Central memory CD8-positive, alpha-beta T cell (primary cell): ENCODE measurements around the gene CHRND.

Experiments used
- ATAC-seq: fragments of 150-1000 bp; cut with Tn5 transposase; replicated peaks from 2 replicates; pipeline ENCODE4 v1.10.0; 2022; ENCODE audit warnings: mild to moderate bottlenecking, moderate FRiP score, moderate number of reproducible peaks; ENCODE audit not compliant: poor library complexity, severe bottlenecking; ENCODE audit errors: extremely low read depth
- DNase-seq, 2 donors: peaks; one replicate each; pipeline ENCODE4 v3.0.0; 2021; ENCODE audit warnings: low spot score in 2 of 2
- H3K27ac Mint-ChIP-seq: one replicate; pipeline ENCODE4 v1.8.0; 2022; ENCODE audit warnings: low read depth, mild to moderate bottlenecking, moderate library complexity, mixed read lengths
- H3K27me3 Mint-ChIP-seq: one replicate; pipeline ENCODE4 v1.8.0; 2022; ENCODE audit warnings: mixed read lengths
- H3K36me3 Mint-ChIP-seq: one replicate; pipeline ENCODE4 v1.8.0; 2022; ENCODE audit warnings: mild to moderate bottlenecking, moderate library complexity, mixed read lengths; ENCODE audit not compliant: insufficient read depth
- H3K4me1 Mint-ChIP-seq: one replicate; pipeline ENCODE4 v1.8.0; 2022; ENCODE audit warnings: mixed read lengths
- H3K4me3 Mint-ChIP-seq: one replicate; pipeline ENCODE4 v1.8.0; 2022; ENCODE audit warnings: mild to moderate bottlenecking, moderate library complexity, mixed read lengths
- H3K9me3 Mint-ChIP-seq: one replicate; pipeline ENCODE4 v1.8.0; 2022; ENCODE audit warnings: mixed read lengths

CHRND gene

DNA sequence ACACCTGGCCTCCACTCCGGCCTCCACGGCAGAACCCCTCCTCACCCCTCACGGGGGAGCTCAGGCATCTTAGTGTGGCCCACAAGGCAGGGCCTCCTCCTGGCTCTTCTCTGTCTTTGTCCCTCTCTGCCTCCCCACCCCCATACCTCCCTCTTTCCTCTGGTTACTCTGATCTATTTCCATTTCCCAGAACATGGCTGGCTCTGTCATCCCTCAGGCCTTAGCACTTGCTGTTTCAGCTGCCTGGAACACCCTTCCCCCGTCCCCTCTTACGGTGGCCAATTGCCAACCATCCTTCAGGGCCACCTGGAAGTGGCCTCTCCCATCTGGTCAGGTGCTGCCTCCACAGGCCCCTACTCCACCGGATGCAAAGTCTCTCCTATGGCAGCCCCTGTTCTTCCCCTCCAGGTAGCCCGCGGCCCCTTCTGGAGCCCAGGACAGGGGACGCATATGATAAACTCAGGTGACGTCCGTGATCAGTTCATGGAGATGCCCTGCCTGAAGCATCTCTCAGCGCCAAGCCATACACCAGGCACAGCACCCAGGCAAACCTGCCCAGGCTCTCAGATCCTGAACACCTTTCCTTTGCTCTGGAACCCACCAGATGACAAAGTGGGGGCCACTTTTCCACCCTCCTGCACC lies 34.7 kb upstream of the CHRND start:
- peaks cover 4% of the 10 kb centered on the region for H3K36me3 Mint-ChIP-seq
- ATAC-seq (no peak), DNase-seq (no peak)
- no peak overlapping the region for H3K27ac Mint-ChIP-seq
- H3K27me3 Mint-ChIP-seq, result peaks cover 53% of the 10 kb centered on the region
- no peaks in the 10 kb centered on the region for H3K4me1 Mint-ChIP-seq
- H3K9me3 Mint-ChIP-seq, result no peaks in the 10 kb centered on the region
- no peak overlapping the region for H3K4me3 Mint-ChIP-seq

DNA sequence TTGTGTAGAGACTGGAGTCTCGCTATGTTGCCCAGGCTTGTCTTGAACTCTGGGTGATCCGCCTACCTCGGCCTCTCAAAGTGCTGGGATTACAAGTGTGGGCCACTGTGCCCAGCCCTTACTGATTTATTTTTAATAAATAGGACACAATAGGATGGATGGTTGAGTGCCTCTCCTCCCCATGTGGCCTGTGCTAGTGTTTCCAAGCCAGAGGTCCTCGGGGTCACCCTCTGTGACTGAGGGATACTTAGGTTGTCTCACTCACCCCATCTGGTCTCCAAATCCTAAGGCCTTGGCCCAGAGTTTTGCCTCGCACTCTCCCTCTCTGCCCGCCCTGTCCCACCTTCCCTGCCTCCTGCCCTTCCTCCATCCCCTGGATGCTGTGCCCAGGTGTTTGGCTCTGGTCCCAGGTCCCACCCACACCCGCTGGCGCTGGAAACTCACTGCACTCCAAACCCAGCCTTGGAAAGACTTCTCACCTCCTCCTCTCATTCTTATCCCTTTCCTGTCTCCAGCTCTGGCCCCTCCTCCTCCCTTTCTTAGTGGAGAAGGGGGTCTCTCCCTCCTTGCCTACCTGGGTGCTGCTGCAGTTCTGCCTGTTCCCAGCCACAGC lies 33.6 kb upstream of the CHRND start:
- Mint-ChIP-seq H3K27me3 (peaks cover 53% of the 10 kb centered on the region), H3K36me3 (peaks cover 4% of the 10 kb centered on the region), H3K27ac (no peak overlapping the region), H3K4me3 (no peak overlapping the region), H3K9me3 (no peaks in the 10 kb centered on the region), H3K4me1 (no peaks in the 10 kb centered on the region)
- DNase-seq (no peak), ATAC-seq (no peak)

DNA sequence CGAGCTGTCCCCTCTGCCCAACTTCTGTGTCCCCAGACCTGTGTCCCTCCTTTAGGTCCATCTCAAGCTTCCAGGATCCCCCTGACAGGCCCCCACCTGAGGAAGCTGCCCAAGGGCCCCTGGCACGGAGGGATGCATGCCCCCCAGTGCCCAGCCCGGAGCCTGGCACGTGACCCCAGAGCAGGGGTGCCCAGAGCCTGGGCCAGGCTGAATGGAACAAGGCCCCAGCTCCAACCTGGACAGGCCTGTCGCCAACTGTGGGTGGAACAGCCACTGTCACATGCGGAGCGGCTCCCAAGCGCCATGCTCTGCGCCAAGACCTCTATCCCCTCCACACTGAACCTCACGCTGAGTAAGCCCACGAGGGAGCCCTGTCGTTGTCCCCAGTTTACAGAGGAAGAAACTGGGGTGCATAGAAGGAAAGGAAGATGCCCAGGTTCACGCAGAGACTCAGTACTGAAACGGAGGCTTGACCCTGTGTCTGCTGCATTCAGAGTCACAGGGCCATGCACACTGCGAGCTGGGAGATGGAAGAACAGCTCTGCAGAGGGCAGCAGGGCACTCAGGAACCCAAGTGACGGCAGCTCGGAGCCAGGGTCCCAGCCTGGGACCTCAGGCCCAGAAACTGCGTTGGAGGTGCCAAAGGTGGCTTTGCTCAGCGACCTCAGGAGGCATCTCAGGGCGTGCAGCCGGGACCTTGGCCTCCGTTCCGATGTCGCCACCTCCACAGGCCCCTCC lies 32.8 kb upstream of the CHRND start:
- Mint-ChIP-seq H3K36me3 (peaks cover 4% of the 10 kb centered on the region), H3K27me3 (peaks cover 53% of the 10 kb centered on the region)
- no peak for ATAC-seq

DNA sequence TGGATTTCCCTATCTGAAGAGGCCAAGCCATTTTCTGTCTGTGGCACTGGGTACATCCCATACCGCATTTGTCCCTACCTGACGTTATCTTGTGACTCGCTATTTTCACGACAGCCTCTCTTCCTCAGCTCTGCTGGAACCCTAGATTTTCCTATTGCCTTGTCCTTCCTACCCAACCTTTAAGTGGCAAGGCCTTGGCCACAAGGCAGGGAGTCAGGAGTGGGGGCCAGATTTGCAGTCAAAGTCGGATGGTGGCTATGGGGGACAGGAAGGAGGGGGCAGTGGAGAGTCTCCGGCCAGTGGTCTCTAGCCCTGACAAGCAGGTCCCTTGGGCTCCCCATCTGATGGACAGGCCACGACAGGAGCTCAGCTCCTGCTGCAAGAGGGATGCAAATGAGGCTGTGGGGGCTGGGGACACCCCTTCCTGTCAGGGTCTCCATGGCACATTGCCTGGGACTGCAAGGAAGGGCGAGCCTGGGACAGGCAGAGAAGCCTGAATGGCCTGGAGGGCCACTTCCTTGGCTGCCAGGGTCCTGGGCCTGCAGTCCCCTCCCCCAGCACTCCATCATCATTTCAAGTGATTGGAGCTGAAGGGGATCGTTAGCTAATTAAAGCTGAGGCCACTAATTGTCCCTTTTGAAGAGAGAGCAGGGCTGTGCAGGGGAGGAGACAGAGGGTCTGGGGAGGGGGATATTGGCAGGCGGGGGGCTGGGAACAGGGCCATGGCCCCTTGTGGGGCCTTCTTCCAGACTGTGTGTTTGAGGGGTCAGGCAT lies 32.1 kb upstream of the CHRND start:
- no peaks in the 10 kb centered on the region for H3K9me3 Mint-ChIP-seq
- no peak overlapping the region for H3K4me3 Mint-ChIP-seq
- H3K4me1 Mint-ChIP-seq, result no peaks in the 10 kb centered on the region
- peaks cover 3% of the 10 kb centered on the region for H3K36me3 Mint-ChIP-seq
- no peak overlapping the region for H3K27ac Mint-ChIP-seq
- ATAC-seq (no peak), DNase-seq (no peak)
- peaks cover 46% of the 10 kb centered on the region for H3K27me3 Mint-ChIP-seq

More for the DNA sequence above, 32.8 kb upstream of the CHRND start:
- no peaks in the 10 kb centered on the region for H3K4me1 Mint-ChIP-seq
- no peak for DNase-seq
- no peaks in the 10 kb centered on the region for H3K9me3 Mint-ChIP-seq
- H3K4me3 Mint-ChIP-seq, result no peak overlapping the region
- no peak overlapping the region for H3K27ac Mint-ChIP-seq

DNA sequence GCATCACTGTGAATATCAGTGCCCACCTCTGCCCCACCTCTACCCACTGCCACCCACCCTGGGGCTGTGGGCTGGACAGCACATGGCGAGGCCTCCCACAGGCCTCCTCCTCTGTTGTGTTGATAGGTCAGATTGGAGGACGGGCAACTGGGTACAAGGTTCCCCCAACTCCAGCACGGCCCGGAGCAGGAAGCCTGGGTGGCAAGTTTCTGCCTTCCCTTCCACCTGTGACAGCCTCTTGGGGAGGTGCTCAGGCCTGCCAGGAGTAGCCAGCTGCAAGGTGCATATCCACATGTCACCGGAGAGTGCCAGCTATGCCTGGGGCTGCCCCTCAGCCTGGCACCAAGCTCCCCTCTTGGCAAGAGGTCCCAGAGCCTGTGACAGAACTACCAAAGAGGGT lies 31.4 kb upstream of the CHRND start:
- no peak for ATAC-seq
- peaks cover 41% of the 10 kb centered on the region for H3K27me3 Mint-ChIP-seq

DNA sequence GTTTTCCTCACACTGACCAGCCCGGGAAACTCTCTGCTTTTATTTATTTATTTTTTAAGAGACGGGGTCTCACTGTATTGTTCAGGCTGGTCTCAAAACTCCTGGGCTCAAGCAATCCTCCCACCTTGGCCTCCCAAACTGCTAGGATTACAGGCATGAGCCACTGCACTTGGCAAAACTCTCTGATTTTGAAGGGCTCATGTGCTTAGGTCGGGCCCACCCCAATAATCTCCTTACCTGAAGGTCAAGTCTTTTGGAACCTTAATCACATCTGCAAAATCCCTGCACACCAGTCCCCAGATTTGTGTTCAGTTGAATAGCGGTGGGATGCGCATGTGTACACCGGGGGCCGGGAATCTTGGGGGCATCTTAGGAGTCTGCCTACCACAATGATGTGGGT lies 30.7 kb upstream of the CHRND start:
- no peak for ATAC-seq
- Mint-ChIP-seq H3K4me3 (no peak overlapping the region), H3K27me3 (peaks cover 41% of the 10 kb centered on the region), H3K36me3 (peaks cover 2% of the 10 kb centered on the region), H3K4me1 (no peaks in the 10 kb centered on the region), H3K9me3 (no peaks in the 10 kb centered on the region), H3K27ac (no peak overlapping the region)
- no peak for DNase-seq

More for the DNA sequence above, 31.4 kb upstream of the CHRND start:
- DNase-seq, result no peak
- H3K36me3 Mint-ChIP-seq, result peaks cover 2% of the 10 kb centered on the region
- H3K27ac Mint-ChIP-seq, result no peak overlapping the region
- H3K9me3 Mint-ChIP-seq, result no peaks in the 10 kb centered on the region
- H3K4me3 Mint-ChIP-seq, result no peak overlapping the region
- H3K4me1 Mint-ChIP-seq, result no peaks in the 10 kb centered on the region

DNA sequence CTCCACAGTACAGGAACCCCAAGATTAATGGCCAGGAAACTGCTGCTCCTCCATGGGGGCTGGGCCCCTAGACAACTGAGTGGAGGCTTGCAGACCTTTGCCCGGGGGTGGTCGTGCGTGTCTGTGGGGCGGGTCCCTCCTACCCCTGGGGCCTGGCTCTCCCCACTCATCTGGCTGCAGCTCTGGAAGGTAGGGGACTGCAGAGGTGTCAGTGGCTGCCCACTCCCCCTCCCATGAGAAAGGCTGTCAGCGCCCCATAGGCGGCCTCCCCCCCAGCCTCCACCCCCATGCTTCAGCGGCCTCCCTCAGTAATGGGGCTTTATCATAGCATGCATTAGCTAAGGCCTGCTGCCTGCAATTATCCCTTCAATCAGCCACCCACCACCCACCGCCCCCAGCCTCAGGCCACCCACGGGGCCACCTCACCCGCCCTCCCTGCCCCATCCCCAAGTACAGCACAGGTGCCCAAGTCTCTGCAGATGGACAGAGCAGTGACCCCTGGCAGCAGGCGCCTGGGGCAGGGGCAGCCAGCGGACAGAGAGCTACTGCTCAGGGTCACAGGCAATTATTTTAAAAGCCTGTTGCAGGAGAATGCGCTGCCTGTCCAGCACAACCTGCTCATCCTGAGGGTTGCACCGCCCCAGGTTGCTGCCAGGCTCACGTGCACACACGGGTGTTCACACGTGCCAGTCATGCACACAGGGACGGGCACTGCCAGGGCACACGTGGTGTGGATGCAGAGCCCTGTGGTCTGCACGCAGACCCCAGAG lies 29.3 kb upstream of the CHRND start:
- Mint-ChIP-seq H3K36me3 (peaks cover 2% of the 10 kb centered on the region), H3K4me1 (no peaks in the 10 kb centered on the region), H3K4me3 (no peak overlapping the region), H3K27ac (no peak overlapping the region), H3K27me3 (peaks cover 41% of the 10 kb centered on the region), H3K9me3 (no peaks in the 10 kb centered on the region)
- DNase-seq (no peak), ATAC-seq (no peak)

DNA sequence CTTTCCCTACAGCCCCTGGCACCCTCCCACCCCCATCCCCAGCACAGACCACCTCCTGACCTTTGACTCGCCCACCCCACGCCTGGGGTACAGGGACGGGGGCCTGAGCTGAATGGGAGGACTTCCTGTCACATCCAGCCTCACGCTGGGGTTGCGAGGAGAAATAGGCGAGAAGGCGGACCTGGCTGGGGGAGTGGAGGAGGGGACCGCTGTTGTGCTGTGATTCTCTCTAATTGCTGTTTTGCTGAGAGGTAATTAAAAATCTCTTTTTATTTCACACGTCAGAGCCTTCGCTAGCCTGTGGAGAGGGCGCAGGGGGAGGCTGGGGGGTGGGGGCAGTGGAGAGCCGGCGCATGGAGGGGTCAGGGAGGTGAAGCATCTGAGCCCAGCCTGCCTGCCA lies 28.6 kb upstream of the CHRND start:
- H3K4me3 Mint-ChIP-seq, result no peak overlapping the region
- H3K9me3 Mint-ChIP-seq, result no peaks in the 10 kb centered on the region
- ATAC-seq, result no peak
- peaks cover 2% of the 10 kb centered on the region for H3K36me3 Mint-ChIP-seq
- H3K27ac Mint-ChIP-seq, result no peak overlapping the region
- H3K27me3 Mint-ChIP-seq, result peaks cover 41% of the 10 kb centered on the region
- H3K4me1 Mint-ChIP-seq, result peaks cover 1% of the 10 kb centered on the region
- no peak for DNase-seq

DNA sequence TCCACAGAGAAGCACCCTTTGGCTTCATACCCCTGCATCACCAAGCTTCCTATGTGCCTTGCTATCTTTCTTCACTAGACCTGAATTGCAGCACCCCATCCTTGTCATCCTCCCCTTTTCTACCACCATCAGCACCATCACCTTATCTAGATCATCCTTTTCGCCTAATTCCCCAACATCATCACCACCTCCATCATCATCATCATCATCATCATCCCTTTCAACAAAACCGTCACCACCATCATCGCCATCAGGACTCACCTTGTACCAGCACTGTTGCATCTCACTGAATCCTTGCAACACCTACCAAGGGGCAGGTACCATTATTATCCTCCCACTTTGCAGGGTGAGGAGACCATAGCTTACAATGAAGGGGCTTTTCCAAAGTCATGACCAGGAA lies 27.5 kb upstream of the CHRND start:
- no peak overlapping the region for H3K27ac Mint-ChIP-seq

DNA sequence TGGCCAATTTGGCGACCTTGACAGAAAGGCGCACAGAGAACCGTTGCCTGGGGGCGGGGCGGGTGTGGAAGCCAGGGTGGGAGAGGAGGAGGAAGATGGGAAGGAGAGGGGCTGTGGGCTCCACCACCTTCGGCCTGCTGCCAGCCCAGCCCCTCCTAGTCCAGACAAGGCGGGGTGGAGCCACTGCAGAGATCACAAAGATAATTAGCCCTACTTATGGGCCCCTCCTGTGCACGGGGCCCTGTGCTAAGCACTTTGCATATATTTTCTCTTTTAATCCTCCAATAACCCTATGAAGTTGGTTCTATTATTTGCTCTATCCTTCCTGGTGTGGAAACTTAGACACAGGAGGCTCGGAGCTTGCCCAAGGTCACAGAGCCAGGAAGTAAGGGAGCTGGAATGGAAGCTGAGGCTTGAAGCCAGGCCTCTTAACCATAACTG lies 24.6 kb upstream of the CHRND start:
- no peak overlapping the region for H3K4me3 Mint-ChIP-seq
- ATAC-seq (no peak), DNase-seq (no peak)
- H3K36me3 Mint-ChIP-seq, result peaks cover 3% of the 10 kb centered on the region
- H3K9me3 Mint-ChIP-seq, result no peaks in the 10 kb centered on the region
- peaks cover 66% of the 10 kb centered on the region for H3K27me3 Mint-ChIP-seq
- H3K27ac Mint-ChIP-seq, result no peak overlapping the region
- peaks cover 4% of the 10 kb centered on the region for H3K4me1 Mint-ChIP-seq

More for the DNA sequence above, 27.5 kb upstream of the CHRND start:
- Mint-ChIP-seq H3K9me3 (no peaks in the 10 kb centered on the region), H3K36me3 (peaks cover 3% of the 10 kb centered on the region), H3K27me3 (peaks cover 38% of the 10 kb centered on the region), H3K4me3 (no peak overlapping the region), H3K4me1 (peaks cover 4% of the 10 kb centered on the region)
- no peak for DNase-seq
- ATAC-seq, result no peak

DNA sequence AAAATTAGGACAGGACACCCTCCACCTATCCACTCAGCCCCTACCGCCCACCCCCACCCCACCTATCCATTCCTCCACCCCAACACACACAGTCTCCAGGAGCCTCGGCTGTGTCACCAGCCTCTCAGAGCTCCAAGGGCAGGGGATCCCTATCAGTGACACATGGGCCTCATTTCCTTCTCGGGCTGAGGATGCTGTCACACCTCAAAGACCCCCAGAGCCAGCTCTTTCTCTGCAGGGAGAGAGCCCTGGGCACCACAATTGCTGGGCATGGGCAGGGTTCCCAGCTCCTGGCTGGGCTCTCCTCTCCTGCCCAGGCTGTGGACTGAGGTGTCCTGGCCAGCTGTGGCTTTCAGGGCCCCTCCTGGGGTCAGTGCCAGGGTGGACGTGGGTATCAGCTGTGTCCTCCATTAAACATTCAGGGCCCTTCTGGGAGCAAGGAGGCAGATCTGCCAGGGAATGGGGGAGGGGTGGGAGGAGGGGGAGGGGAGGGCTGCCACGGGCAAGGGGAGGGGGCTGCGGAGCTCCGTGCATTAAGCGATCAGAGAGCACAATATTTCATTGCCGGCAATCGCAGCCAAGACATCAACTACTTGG lies 24.1 kb upstream of the CHRND start:
- Mint-ChIP-seq H3K27ac (no peak overlapping the region), H3K36me3 (peaks cover 3% of the 10 kb centered on the region), H3K9me3 (no peaks in the 10 kb centered on the region), H3K4me1 (peaks cover 4% of the 10 kb centered on the region), H3K4me3 (no peak overlapping the region), H3K27me3 (peaks cover 70% of the 10 kb centered on the region)
- no peak for ATAC-seq
- DNase-seq, result no peak

DNA sequence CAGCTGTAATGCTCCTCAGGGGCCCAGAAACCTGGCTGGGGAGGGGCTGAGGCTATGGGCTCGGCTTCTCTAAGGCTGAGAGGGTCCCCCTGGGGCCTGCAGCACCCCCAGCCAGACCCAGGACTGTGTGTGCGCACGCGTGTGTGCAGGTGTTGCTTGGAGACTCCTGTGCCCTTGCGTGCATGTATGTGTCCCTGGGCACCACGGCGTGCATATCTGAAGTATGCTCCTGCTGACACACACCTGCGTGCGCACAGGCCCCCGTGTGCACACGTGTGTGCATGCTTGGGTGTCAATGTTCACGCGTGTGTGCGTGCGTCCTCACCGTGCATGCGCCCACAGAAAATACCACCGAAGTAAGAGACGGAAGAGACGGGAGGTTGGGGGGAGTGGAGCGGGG lies 23.4 kb upstream of the CHRND start:
- no peak for DNase-seq

More for the DNA sequence above, 23.4 kb upstream of the CHRND start:
- Mint-ChIP-seq H3K27me3 (peaks cover 77% of the 10 kb centered on the region), H3K9me3 (no peaks in the 10 kb centered on the region), H3K4me1 (peaks cover 4% of the 10 kb centered on the region), H3K4me3 (peak overlapping the region; percentile 44), H3K36me3 (peaks cover 3% of the 10 kb centered on the region), H3K27ac (no peak overlapping the region)
- peak; percentile 44 for ATAC-seq
